Measurements from ENCODE around the gene SUPV3L1.

SUPV3L1 gene

GRCh38 chr10:69232252-69232651 lies 52.2 kb downstream of the SUPV3L1 start:
- Histone ChIP-seq H3K4me3 (ENCODE audit: low read depth, low read length) (no peak overlapping the region), H3K9ac (ENCODE audit: low read length) (no peak overlapping the region), H3K36me3 (ENCODE audit: control insufficient read depth, insufficient read depth, low read length) (no peaks in the 10 kb centered on the region), H3K9me3 (ENCODE audit: control insufficient read depth, insufficient read depth, low read depth, low read length) (no peaks in the 10 kb centered on the region), H3K27ac (ENCODE audit: low read depth, low read length) (no peak overlapping the region), H3K27me3 (ENCODE audit: control insufficient read depth, insufficient read depth, low read length) (no peaks in the 10 kb centered on the region), H3K4me1 (ENCODE audit: control insufficient read depth, insufficient read depth, low read length) (peaks cover 8% of the 10 kb centered on the region)

- Histone ChIP-seq H3K4me1 (ENCODE audit: control insufficient read depth, insufficient read depth, low read length) (peaks cover 10% of the 10 kb centered on the region), H3K27ac (ENCODE audit: low read depth, low read length) (no peak overlapping the region), H3K9ac (ENCODE audit: low read length) (no peak overlapping the region)
These were observed 52.9 kb downstream of the SUPV3L1 start for GRCh38 chr10:69232736-69233480.

GRCh38 chr10:69234447-69234846 lies 54.4 kb downstream of the SUPV3L1 start:
- no peak overlapping the region for H3K27ac ChIP-seq (ENCODE audit: low read depth, low read length)
- H3K4me3 ChIP-seq (ENCODE audit: low read depth, low read length), result no peak overlapping the region
- H3K27me3 ChIP-seq (ENCODE audit: control insufficient read depth, insufficient read depth, low read length), result no peaks in the 10 kb centered on the region
- H3K4me1 ChIP-seq (ENCODE audit: control insufficient read depth, insufficient read depth, low read length), result peaks cover 18% of the 10 kb centered on the region
- H3K9me3 ChIP-seq (ENCODE audit: control insufficient read depth, insufficient read depth, low read depth, low read length), result no peaks in the 10 kb centered on the region
- no peak overlapping the region for H3K9ac ChIP-seq (ENCODE audit: low read length)
- H3K36me3 ChIP-seq (ENCODE audit: control insufficient read depth, insufficient read depth, low read length), result no peaks in the 10 kb centered on the region

More at GRCh38 chr10:69232736-69233480, 52.9 kb downstream of the SUPV3L1 start:
- Histone ChIP-seq H3K9me3 (ENCODE audit: control insufficient read depth, insufficient read depth, low read depth, low read length) (no peaks in the 10 kb centered on the region), H3K4me3 (ENCODE audit: low read depth, low read length) (no peak overlapping the region), H3K27me3 (ENCODE audit: control insufficient read depth, insufficient read depth, low read length) (no peaks in the 10 kb centered on the region), H3K36me3 (ENCODE audit: control insufficient read depth, insufficient read depth, low read length) (no peaks in the 10 kb centered on the region)

- Histone ChIP-seq H3K9me3 (ENCODE audit: control insufficient read depth, insufficient read depth, low read depth, low read length) (no peaks in the 10 kb centered on the region), H3K4me1 (ENCODE audit: control insufficient read depth, insufficient read depth, low read length) (peaks cover 14% of the 10 kb centered on the region), H3K4me3 (ENCODE audit: low read depth, low read length) (no peak overlapping the region), H3K36me3 (ENCODE audit: control insufficient read depth, insufficient read depth, low read length) (no peaks in the 10 kb centered on the region), H3K9ac (ENCODE audit: low read length) (no peak overlapping the region), H3K27ac (ENCODE audit: low read depth, low read length) (no peak overlapping the region), H3K27me3 (ENCODE audit: control insufficient read depth, insufficient read depth, low read length) (no peaks in the 10 kb centered on the region)
These were observed 57.6 kb downstream of the SUPV3L1 start for GRCh38 chr10:69237528-69238159.

GRCh38 chr10:69239136-69239535 lies 59.1 kb downstream of the SUPV3L1 start:
- Histone ChIP-seq H3K9ac (ENCODE audit: low read length) (no peak overlapping the region), H3K27ac (ENCODE audit: low read depth, low read length) (no peak overlapping the region), H3K9me3 (ENCODE audit: control insufficient read depth, insufficient read depth, low read depth, low read length) (no peaks in the 10 kb centered on the region), H3K36me3 (ENCODE audit: control insufficient read depth, insufficient read depth, low read length) (no peaks in the 10 kb centered on the region), H3K27me3 (ENCODE audit: control insufficient read depth, insufficient read depth, low read length) (no peaks in the 10 kb centered on the region), H3K4me3 (ENCODE audit: low read depth, low read length) (no peak overlapping the region), H3K4me1 (ENCODE audit: control insufficient read depth, insufficient read depth, low read length) (peaks cover 13% of the 10 kb centered on the region)

- no peak overlapping the region for H3K9ac ChIP-seq (ENCODE audit: low read length)
- no peak overlapping the region for H3K27ac ChIP-seq (ENCODE audit: low read depth, low read length)
- no peaks in the 10 kb centered on the region for H3K9me3 ChIP-seq (ENCODE audit: control insufficient read depth, insufficient read depth, low read depth, low read length)
- H3K36me3 ChIP-seq (ENCODE audit: control insufficient read depth, insufficient read depth, low read length), result no peaks in the 10 kb centered on the region
- no peak overlapping the region for H3K4me3 ChIP-seq (ENCODE audit: low read depth, low read length)
- H3K4me1 ChIP-seq (ENCODE audit: control insufficient read depth, insufficient read depth, low read length), result peaks cover 13% of the 10 kb centered on the region
- H3K27me3 ChIP-seq (ENCODE audit: control insufficient read depth, insufficient read depth, low read length), result no peaks in the 10 kb centered on the region
These were observed 59.9 kb downstream of the SUPV3L1 start for GRCh38 chr10:69239816-69240434.

GRCh38 chr10:69240455-69240854 lies 60.4 kb downstream of the SUPV3L1 start:
- Histone ChIP-seq H3K4me1 (ENCODE audit: control insufficient read depth, insufficient read depth, low read length) (peaks cover 13% of the 10 kb centered on the region), H3K27me3 (ENCODE audit: control insufficient read depth, insufficient read depth, low read length) (no peaks in the 10 kb centered on the region), H3K4me3 (ENCODE audit: low read depth, low read length) (no peak overlapping the region), H3K27ac (ENCODE audit: low read depth, low read length) (no peak overlapping the region), H3K9me3 (ENCODE audit: control insufficient read depth, insufficient read depth, low read depth, low read length) (no peaks in the 10 kb centered on the region), H3K9ac (ENCODE audit: low read length) (no peak overlapping the region), H3K36me3 (ENCODE audit: control insufficient read depth, insufficient read depth, low read length) (no peaks in the 10 kb centered on the region)

GRCh38 chr10:69241575-69241974 lies 61.5 kb downstream of the SUPV3L1 start:
- no peak overlapping the region for H3K27ac ChIP-seq (ENCODE audit: low read depth, low read length)

GRCh38 chr10:69242040-69242851 lies 62.2 kb downstream of the SUPV3L1 start:
- Histone ChIP-seq H3K36me3 (ENCODE audit: control insufficient read depth, insufficient read depth, low read length) (no peaks in the 10 kb centered on the region), H3K4me3 (ENCODE audit: low read depth, low read length) (no peak overlapping the region), H3K27ac (ENCODE audit: low read depth, low read length) (no peak overlapping the region), H3K9ac (ENCODE audit: low read length) (no peak overlapping the region), H3K4me1 (ENCODE audit: control insufficient read depth, insufficient read depth, low read length) (peaks cover 13% of the 10 kb centered on the region), H3K27me3 (ENCODE audit: control insufficient read depth, insufficient read depth, low read length) (no peaks in the 10 kb centered on the region), H3K9me3 (ENCODE audit: control insufficient read depth, insufficient read depth, low read depth, low read length) (no peaks in the 10 kb centered on the region)

More at GRCh38 chr10:69241575-69241974, 61.5 kb downstream of the SUPV3L1 start:
- Histone ChIP-seq H3K36me3 (ENCODE audit: control insufficient read depth, insufficient read depth, low read length) (no peaks in the 10 kb centered on the region), H3K9me3 (ENCODE audit: control insufficient read depth, insufficient read depth, low read depth, low read length) (no peaks in the 10 kb centered on the region), H3K9ac (ENCODE audit: low read length) (no peak overlapping the region), H3K4me1 (ENCODE audit: control insufficient read depth, insufficient read depth, low read length) (peaks cover 13% of the 10 kb centered on the region), H3K4me3 (ENCODE audit: low read depth, low read length) (no peak overlapping the region), H3K27me3 (ENCODE audit: control insufficient read depth, insufficient read depth, low read length) (no peaks in the 10 kb centered on the region)

GRCh38 chr10:69242852-69243212 lies 62.8 kb downstream of the SUPV3L1 start:
- Histone ChIP-seq H3K9ac (ENCODE audit: low read length) (no peak overlapping the region), H3K36me3 (ENCODE audit: control insufficient read depth, insufficient read depth, low read length) (no peaks in the 10 kb centered on the region), H3K27me3 (ENCODE audit: control insufficient read depth, insufficient read depth, low read length) (no peaks in the 10 kb centered on the region), H3K27ac (ENCODE audit: low read depth, low read length) (no peak overlapping the region), H3K4me3 (ENCODE audit: low read depth, low read length) (no peak overlapping the region), H3K4me1 (ENCODE audit: control insufficient read depth, insufficient read depth, low read length) (peaks cover 11% of the 10 kb centered on the region), H3K9me3 (ENCODE audit: control insufficient read depth, insufficient read depth, low read depth, low read length) (no peaks in the 10 kb centered on the region)

Measured in HUES6 (cell line).